Stimulated activated CD4-positive, alpha-beta T cell treated with anti-CD3 and anti-CD28 coated beads, Interleukin-4, amount 100 ng/mL, for 48 hours (primary cell): ENCODE measurements around the gene API5.

Experiments
- DNase-seq, 2 donors: peaks; one replicate each; pipeline ENCODE4 v3.0.0-alpha.2; 2020; ENCODE audit warnings: low read depth in 2 of 2

API5 gene

GRCh38 chr11:43359422-43359818, 47.6 kb downstream of the API5 start:
- peak in 1 of 2 donors; percentile 26 for DNase-seq

DNA sequence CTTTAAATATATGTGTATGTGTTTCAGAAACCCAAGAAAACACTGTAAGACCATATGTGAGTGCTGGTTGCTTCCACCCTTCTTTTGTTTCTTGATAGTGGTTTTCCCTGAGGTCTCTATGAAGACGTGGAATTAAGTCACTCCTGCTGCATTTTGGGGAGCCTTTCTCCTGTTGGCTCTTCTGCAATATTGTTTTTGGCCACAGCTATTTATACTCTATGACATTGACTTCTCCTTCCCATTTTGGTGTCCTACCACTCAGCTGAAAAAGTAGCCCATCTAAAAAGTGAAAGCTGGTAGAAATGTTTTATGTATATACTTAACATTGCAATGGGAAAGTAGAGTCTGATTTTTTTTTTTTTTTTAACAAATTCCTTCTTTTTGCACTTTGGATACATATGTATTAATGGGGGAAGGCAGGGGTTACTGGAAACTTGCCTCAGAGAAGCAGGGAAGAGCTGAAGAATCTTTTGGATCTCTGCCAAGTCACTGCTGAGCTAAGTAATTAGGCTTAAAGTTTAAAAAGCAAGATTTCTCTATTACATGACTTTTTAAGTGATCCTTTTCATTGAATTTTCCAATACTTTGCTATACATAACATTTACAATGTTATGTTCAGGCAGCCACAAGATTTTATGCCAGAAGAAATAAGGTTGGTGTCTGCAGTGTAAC, 48.7 kb downstream of the API5 start:
- DNase-seq = no peak

DNA sequence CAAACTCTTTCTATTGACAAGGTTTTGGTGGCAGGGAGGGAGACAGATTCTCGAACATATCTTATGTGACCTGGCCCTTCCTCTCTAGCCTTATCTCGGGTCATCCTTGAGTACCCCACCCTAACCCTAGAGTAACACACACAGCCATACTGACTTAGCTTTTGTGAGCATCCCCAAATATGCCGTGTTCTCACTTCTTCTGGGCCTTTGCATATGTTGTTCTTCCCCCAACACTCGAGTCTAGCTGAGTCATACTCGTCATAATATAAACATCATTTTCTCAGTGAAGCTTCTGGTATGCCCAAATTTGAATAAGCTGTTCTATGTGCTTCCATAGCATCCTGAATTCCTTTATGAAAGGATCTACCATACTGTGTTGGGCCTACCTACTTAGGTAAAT, 54.9 kb downstream of the API5 start:
- no peak for DNase-seq

- DNase-seq = no peak
Observed at GRCh38 chr11:43367382-43368178, 55.8 kb downstream of the API5 start.

DNA sequence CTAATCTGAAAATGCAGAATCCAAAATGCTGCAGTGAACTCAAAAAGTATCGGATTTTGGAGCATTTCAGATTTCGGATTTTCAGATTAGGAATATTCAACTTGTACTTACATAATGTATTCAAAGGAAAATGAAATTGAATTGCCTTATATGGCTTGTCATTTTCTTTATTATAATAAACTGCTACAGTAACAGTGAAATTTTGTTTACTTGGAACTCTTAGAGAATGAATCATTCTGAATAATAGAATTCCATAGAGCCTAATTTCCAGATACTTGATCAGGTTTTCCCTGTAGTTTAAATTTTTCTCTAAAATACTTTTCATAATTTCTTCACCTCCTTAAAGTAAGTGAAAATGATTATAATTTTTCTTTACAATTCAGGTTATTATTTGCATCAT, 64.3 kb downstream of the API5 start:
- no peak for DNase-seq

- DNase-seq = no peak
Observed at GRCh38 chr11:43376594-43376993, 64.8 kb downstream of the API5 start.

GRCh38 chr11:43377389-43377788, 65.6 kb downstream of the API5 start:
- no peak for DNase-seq

GRCh38 chr11:43378897-43379296, 67.1 kb downstream of the API5 start:
- DNase-seq = no peak

DNA sequence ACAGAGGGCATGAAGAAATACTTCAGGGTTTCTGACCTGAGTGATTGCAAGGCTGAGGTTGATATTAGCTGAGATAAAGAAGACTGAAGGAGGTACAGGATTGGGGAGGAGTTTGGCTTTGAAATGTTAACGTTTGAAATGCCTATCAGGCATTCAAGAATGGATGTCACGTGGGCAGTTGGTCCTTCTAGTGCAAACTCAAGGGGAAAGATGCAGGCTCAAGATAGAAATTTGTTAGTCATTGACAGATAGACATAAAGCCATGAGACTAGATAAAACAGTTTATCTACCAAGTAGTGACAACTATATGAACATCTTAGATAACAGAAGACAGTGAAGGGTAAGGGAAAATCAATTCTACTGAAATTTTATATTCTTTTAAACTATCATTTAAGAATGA, 70.0 kb downstream of the API5 start:
- DNase-seq = no peak

DNA sequence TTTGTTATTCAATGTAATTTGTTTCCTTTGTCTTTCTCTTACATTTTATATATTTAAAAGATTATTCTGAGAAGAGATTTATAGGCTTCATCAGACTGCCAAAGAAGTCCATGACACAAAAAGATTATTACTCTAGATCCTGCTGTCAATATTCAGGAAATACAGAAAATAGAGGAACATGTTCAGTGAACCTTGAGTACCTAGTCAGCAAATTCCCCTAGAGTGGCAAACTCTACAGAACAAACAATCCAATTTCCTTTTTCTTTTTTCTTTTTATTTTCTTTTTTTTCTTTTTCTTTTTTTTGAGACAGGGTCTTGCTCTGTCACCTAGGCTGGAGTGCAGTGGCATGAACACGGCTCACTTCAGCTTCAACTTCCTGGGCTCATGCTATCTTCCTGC, 70.8 kb downstream of the API5 start:
- DNase-seq = no peak

GRCh38 chr11:43384393-43384792, 72.6 kb downstream of the API5 start:
- DNase-seq = no peak

- no peak for DNase-seq
Observed at GRCh38 chr11:43392713-43393112, 80.9 kb downstream of the API5 start.

- DNase-seq = no peak
Observed at GRCh38 chr11:43393765-43394355, 82.1 kb downstream of the API5 start.
